ENCODE data around the gene CNTNAP4. TPM values are rescaled to one million over a fixed set of nuclear protein-coding genes. Genes with fewer than 3 reads are reported as not detected.

CNTNAP4 gene
- polyA plus RNA-seq, result 2.4 TPM
- long read RNA-seq, donor 1, result 0 reads
- long read RNA-seq, donor 2, full-length matches to known transcripts, result 1 of 1 reads
- long read RNA-seq, donor 2, partial matches to known transcripts, result 0 of 1 reads
- long read RNA-seq, donor 2, other reads (novel, unspliced or antisense), result 0 of 1 reads
- long read RNA-seq, donor 3, result 0 reads
- long read RNA-seq, donor 4, result 0 reads
- long read RNA-seq, donor 5, result 0 reads
- long read RNA-seq, donor 6, result 0 reads
- long read RNA-seq, donor 7, partial matches to known transcripts, result 0 of 1 reads
- long read RNA-seq, donor 7, other reads (novel, unspliced or antisense), result 0 of 1 reads
- long read RNA-seq, donor 8, partial matches to known transcripts, result 0 of 2 reads
- long read RNA-seq, donor 8, other reads (novel, unspliced or antisense), result 0 of 2 reads
- long read RNA-seq, donor 9, result 0 reads
- long read RNA-seq, donor 10, result 0 reads
- long read RNA-seq, donor 11, full-length matches to known transcripts, result 1 of 1 reads
- long read RNA-seq, donor 11, partial matches to known transcripts, result 0 of 1 reads
- long read RNA-seq, donor 11, other reads (novel, unspliced or antisense), result 0 of 1 reads

DNA sequence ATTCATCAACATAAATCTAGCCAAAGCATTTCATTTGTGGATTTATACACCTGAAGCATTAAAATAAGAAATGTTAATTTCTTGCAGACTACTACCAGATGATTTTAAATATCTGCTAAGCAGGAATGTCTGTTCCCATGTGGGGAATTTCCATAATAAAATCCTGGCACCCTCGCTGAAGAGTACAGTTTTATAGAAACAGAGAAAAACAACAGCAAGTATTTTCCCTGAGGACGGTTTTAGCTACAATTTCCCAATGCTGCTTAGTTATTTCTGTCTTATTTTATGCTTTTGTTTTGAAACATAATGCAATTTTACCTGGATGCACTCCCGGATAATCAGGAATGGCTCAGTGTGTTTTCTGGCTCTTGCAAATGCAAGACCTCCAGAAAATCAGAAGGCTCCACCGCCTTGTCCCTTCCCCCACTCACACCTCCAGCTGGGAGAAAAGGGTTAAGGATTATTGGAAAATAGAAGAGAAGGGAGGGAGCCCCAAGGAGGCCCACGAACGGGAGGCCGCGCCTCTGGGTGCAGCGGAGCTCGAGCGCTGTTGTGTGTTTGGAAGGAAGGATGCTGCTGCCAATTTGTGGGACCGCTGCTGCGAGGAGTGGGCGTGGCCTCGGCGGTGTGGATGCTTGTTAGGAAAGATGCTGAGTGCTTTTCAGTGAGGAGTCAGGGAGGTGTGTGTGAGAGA, at the start of gene CNTNAP4:
Gene CNTNAP4 (plus strand): TSS at position 657 of the 694 bp plus-strand sequence. CDS start 262 bp downstream, outside the sequence.
- Histone ChIP-seq H3K27me3 (ENCODE audit: control insufficient read depth, insufficient read depth, low read length) (peaks cover 10% of the 10 kb centered on the region), H3K27ac (ENCODE audit: low read length) (no peak within 1 kb of the TSS), H3K36me3 (ENCODE audit: control insufficient read depth, insufficient read depth, low read length) (no peaks in the 10 kb centered on the region), H3K4me1 (ENCODE audit: control insufficient read depth, insufficient read depth, low read length) (no peaks in the 10 kb centered on the region), H3K9me3 (ENCODE audit: control insufficient read depth, low read depth, low read length) (no peaks in the 10 kb centered on the region), H3K4me3 (ENCODE audit: low read length) (no peak within 1 kb of the TSS)
- no peak for DNase-seq
- WGBS (ENCODE audit: insufficient coverage, low lambda C conversion rate), result 0% methylated on average over 4 of the region's 16 CpGs

DNA sequence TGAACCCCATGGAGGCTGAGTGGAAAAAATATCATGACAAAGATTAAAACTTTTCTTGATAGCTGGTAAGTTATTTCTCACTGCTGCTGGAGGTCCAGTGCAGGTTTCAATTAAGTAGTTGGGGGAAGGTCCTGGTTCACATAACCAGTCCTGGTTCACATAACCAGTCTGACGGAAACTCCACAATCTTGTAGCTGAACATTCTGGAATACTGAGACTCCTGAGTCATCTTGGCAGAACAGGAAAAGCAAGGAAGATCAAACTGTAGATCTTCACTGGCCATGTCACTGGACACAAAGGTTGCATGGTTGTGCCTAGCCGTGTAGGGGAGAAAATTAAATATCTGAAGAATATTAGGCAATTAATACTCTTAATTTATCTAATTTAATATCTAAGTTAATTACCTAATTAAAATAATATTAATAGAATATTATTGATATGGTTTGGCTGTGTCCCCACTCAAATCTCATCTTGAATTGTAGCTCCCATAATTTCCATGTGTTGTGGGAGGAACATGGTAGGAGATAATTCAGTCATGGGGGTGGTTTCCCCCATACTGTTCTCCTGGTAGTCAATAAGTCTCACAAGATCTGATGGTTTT, 48.6 kb upstream of the CNTNAP4 start:
- Histone ChIP-seq H3K36me3 (ENCODE audit: control insufficient read depth, insufficient read depth, low read length) (no peaks in the 10 kb centered on the region), H3K4me1 (ENCODE audit: control insufficient read depth, insufficient read depth, low read length) (no peaks in the 10 kb centered on the region), H3K27ac (ENCODE audit: low read length) (no peak overlapping the region), H3K27me3 (ENCODE audit: control insufficient read depth, insufficient read depth, low read length) (no peaks in the 10 kb centered on the region), H3K9me3 (ENCODE audit: control insufficient read depth, low read depth, low read length) (no peaks in the 10 kb centered on the region), H3K4me3 (ENCODE audit: low read length) (no peak overlapping the region)
- DNase-seq, result no peak
- no CpG with 5 or more reads among the region's 2 CpGs for WGBS (ENCODE audit: insufficient coverage, low lambda C conversion rate)

DNA sequence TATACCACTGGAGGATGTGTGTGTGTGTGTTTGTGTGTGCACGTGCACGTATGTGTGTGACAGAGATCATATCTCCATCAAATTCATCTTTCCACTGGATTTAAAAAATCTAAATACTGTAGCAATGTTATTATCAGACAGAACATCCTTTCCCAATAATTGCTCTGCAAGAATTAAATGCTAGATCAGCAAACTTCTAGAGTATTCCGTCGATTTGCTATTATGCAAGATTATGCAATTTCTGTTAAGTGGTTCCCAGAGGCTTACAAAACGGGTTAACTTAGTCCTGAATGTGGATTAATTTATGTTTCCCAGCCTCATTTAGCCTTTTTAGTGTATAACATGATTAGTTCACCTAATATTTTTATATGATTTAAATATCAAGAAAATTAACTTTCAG, 44.5 kb upstream of the CNTNAP4 start:
- H3K27me3 ChIP-seq (ENCODE audit: control insufficient read depth, insufficient read depth, low read length), result no peaks in the 10 kb centered on the region
- no peak overlapping the region for H3K27ac ChIP-seq (ENCODE audit: low read length)
- no peak for DNase-seq
- H3K36me3 ChIP-seq (ENCODE audit: control insufficient read depth, insufficient read depth, low read length), result no peaks in the 10 kb centered on the region
- H3K4me3 ChIP-seq (ENCODE audit: low read length), result no peak overlapping the region
- no peaks in the 10 kb centered on the region for H3K4me1 ChIP-seq (ENCODE audit: control insufficient read depth, insufficient read depth, low read length)
- 100% methylated on average over 1 of the region's 5 CpGs for WGBS (ENCODE audit: insufficient coverage, low lambda C conversion rate)
- H3K9me3 ChIP-seq (ENCODE audit: control insufficient read depth, low read depth, low read length), result peaks cover 3% of the 10 kb centered on the region

DNA sequence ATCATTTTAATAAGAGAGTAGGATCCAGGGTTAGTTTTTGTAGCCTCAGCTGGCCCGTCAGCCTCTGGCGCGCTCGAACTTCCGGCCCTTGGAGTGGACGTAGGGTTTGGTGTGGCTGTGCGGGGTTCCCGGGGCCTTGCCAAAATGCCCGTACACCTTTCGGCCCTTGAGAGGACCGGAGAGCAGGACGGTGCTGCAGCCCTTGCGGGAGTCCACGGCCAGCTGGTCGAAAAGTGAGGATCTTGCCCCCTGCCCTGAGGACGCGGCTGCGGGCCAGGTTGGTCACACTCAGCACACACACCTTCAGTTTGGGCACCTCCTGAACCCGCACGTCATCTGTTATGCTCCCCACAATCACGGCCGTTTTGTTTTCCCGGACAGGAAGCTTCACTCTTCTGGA, 42.2 kb upstream of the CNTNAP4 start:
- no peak overlapping the region for H3K27ac ChIP-seq (ENCODE audit: low read length)
- no peaks in the 10 kb centered on the region for H3K36me3 ChIP-seq (ENCODE audit: control insufficient read depth, insufficient read depth, low read length)
- H3K4me3 ChIP-seq (ENCODE audit: low read length), result no peak overlapping the region
- no peaks in the 10 kb centered on the region for H3K4me1 ChIP-seq (ENCODE audit: control insufficient read depth, insufficient read depth, low read length)
- H3K27me3 ChIP-seq (ENCODE audit: control insufficient read depth, insufficient read depth, low read length), result no peaks in the 10 kb centered on the region
- no peak for DNase-seq
- no CpG with 5 or more reads among the region's 23 CpGs for WGBS (ENCODE audit: insufficient coverage, low lambda C conversion rate)
- H3K9me3 ChIP-seq (ENCODE audit: control insufficient read depth, low read depth, low read length), result peaks cover 3% of the 10 kb centered on the region

DNA sequence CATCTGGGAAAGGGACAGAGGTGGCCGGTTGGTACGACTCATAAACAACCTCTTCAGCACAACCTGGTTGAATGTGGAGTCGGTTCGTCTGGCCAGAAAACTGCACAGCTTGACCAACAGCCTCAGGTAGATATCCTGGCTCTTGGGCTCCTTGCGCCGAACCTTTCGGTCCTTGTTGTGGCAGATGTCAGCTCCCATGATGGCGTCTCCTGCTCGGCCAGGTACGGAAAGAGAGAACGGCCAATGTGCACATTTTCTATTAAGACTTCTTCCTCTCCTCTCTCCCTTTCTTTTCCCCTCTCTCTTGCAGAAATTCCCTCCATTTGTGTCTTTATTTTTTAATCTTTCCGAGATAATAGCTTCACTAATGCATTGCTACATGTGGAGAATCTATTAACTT, 41.8 kb upstream of the CNTNAP4 start:
- DNase-seq, result no peak
- H3K9me3 ChIP-seq (ENCODE audit: control insufficient read depth, low read depth, low read length), result peaks cover 3% of the 10 kb centered on the region
- 90% methylated on average over 1 of the region's 12 CpGs for WGBS (ENCODE audit: insufficient coverage, low lambda C conversion rate)
- H3K4me3 ChIP-seq (ENCODE audit: low read length), result no peak overlapping the region
- H3K36me3 ChIP-seq (ENCODE audit: control insufficient read depth, insufficient read depth, low read length), result no peaks in the 10 kb centered on the region
- no peaks in the 10 kb centered on the region for H3K4me1 ChIP-seq (ENCODE audit: control insufficient read depth, insufficient read depth, low read length)
- H3K27ac ChIP-seq (ENCODE audit: low read length), result no peak overlapping the region
- H3K27me3 ChIP-seq (ENCODE audit: control insufficient read depth, insufficient read depth, low read length), result no peaks in the 10 kb centered on the region

DNA sequence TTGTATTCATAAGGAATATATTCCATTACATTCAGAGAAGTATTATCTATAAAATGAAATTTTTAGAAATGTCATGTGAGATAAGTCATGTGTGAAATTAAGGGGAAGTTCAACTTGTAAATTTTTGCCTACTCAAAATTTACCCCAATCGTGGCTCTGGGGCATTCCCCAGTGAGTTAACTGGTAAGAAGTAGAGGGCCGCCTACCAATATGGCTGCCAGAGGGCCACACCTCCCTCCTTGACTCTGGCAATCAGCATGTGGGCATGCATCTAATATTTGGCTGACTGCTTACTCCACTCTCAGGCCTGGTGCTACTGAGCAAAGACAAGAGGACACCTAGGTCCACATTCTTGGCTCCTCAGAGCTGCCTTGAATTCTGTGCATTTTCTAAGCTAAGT, 39.7 kb upstream of the CNTNAP4 start:
- no peak for DNase-seq
- no peak overlapping the region for H3K27ac ChIP-seq (ENCODE audit: low read length)
- WGBS (ENCODE audit: insufficient coverage, low lambda C conversion rate), result no CpG with 5 or more reads among the region's 2 CpGs
- H3K36me3 ChIP-seq (ENCODE audit: control insufficient read depth, insufficient read depth, low read length), result no peaks in the 10 kb centered on the region
- H3K27me3 ChIP-seq (ENCODE audit: control insufficient read depth, insufficient read depth, low read length), result no peaks in the 10 kb centered on the region
- no peak overlapping the region for H3K4me3 ChIP-seq (ENCODE audit: low read length)
- no peaks in the 10 kb centered on the region for H3K4me1 ChIP-seq (ENCODE audit: control insufficient read depth, insufficient read depth, low read length)
- H3K9me3 ChIP-seq (ENCODE audit: control insufficient read depth, low read depth, low read length), result peaks cover 3% of the 10 kb centered on the region

DNA sequence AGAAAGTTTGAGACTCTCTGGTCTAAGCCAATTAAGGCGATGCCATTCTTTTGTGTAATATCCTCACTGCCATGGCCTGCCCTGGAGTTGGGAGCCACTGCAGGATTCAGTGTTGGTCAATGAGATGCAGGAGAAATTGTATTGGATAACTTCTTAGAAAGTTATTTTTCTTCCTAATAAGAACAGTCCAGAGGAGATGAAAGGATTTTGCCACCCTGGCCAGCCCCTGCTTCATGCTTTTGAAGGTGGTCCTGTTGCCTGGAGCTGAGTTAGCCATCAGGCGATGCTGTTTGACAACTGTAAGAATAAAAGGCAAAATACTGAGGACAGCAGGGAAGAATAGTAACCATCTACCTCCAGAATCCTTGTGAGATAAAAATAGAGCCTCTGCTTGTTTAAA, 35.4 kb upstream of the CNTNAP4 start:
- H3K27me3 ChIP-seq (ENCODE audit: control insufficient read depth, insufficient read depth, low read length), result no peaks in the 10 kb centered on the region
- no peak for DNase-seq
- WGBS (ENCODE audit: insufficient coverage, low lambda C conversion rate), result 100% methylated on average over 1 of the region's 2 CpGs
- no peaks in the 10 kb centered on the region for H3K4me1 ChIP-seq (ENCODE audit: control insufficient read depth, insufficient read depth, low read length)
- H3K27ac ChIP-seq (ENCODE audit: low read length), result no peak overlapping the region
- H3K36me3 ChIP-seq (ENCODE audit: control insufficient read depth, insufficient read depth, low read length), result no peaks in the 10 kb centered on the region
- H3K4me3 ChIP-seq (ENCODE audit: low read length), result no peak overlapping the region
- no peaks in the 10 kb centered on the region for H3K9me3 ChIP-seq (ENCODE audit: control insufficient read depth, low read depth, low read length)

DNA sequence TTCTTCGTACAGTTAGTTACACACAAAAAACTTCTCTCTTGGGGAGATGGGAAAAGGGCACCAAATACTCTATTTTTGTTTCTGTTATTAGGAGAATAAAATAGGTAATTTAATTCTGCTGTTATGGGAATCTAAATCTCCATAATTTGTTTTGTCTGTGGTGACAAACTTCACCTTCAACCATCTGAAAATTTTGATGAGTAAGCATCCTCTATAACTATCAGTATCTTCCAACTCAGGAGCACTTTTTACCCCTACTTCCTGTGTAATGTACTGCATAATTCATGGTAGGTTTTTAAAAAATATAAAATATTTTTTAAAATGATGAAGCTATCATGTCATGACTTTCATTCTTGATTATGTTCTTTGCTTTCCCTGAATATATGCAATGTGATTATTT, 33.6 kb upstream of the CNTNAP4 start:
- no peak for DNase-seq
- no peaks in the 10 kb centered on the region for H3K27me3 ChIP-seq (ENCODE audit: control insufficient read depth, insufficient read depth, low read length)
- no peak overlapping the region for H3K27ac ChIP-seq (ENCODE audit: low read length)
- H3K4me1 ChIP-seq (ENCODE audit: control insufficient read depth, insufficient read depth, low read length), result no peaks in the 10 kb centered on the region
- 83% methylated on average over 1 of the region's 1 CpG for WGBS (ENCODE audit: insufficient coverage, low lambda C conversion rate)
- no peak overlapping the region for H3K4me3 ChIP-seq (ENCODE audit: low read length)
- H3K9me3 ChIP-seq (ENCODE audit: control insufficient read depth, low read depth, low read length), result no peaks in the 10 kb centered on the region
- no peaks in the 10 kb centered on the region for H3K36me3 ChIP-seq (ENCODE audit: control insufficient read depth, insufficient read depth, low read length)

DNA sequence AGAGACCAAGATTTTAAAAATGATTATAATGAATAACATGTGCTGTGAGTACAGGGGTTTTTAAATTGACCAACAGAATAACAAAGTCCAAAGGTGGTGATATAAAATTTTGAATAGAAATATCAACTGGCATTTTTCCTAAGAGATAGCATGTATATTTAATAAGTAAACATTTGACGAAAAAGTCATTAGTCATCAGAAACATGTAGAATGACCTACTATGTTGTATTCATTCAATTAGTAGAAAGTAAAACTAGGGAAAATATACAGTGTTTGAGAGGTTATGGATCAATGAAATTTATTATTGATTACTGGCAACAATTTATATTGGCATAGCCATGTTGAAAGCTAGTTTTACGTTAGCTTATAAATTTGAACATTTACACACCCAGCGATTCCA, 30.6 kb upstream of the CNTNAP4 start:
- Histone ChIP-seq H3K4me1 (ENCODE audit: control insufficient read depth, insufficient read depth, low read length) (no peaks in the 10 kb centered on the region), H3K9me3 (ENCODE audit: control insufficient read depth, low read depth, low read length) (no peaks in the 10 kb centered on the region), H3K27me3 (ENCODE audit: control insufficient read depth, insufficient read depth, low read length) (no peaks in the 10 kb centered on the region), H3K36me3 (ENCODE audit: control insufficient read depth, insufficient read depth, low read length) (no peaks in the 10 kb centered on the region), H3K27ac (ENCODE audit: low read length) (no peak overlapping the region), H3K4me3 (ENCODE audit: low read length) (no peak overlapping the region)
- WGBS (ENCODE audit: insufficient coverage, low lambda C conversion rate), result 87% methylated on average over 3 of the region's 3 CpGs
- DNase-seq, result no peak

DNA sequence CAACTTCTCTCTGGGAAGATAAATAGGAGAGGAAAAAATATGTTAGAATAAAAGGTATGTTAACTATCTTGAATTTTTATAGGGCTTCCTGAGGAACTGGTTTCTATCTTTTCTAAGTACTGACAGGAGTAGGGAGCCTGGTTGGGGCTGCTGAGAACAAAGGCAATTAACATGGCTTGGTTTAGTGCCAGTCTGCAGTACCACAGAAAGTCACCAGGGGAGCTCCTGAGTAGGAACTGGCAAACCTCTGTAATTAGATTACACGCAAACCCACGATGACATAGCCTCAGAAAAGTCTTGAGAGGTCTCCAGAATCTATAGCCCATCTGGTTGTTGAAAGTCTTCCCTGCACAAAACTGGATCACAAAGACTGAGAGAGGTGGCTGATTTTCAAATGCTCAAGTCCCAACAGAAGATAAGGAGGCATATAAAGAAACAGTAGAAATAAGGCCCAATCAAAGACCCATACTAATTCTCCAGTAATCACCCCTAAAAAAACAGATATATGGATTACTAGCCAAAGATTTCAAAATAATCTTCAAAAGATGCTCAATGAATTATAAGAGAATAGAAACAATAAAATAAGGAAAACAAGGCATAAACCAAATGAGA, 11.7 kb upstream of the CNTNAP4 start:
- H3K27ac ChIP-seq (ENCODE audit: low read length), result no peak overlapping the region
- H3K4me3 ChIP-seq (ENCODE audit: low read length), result no peak overlapping the region
- no peaks in the 10 kb centered on the region for H3K9me3 ChIP-seq (ENCODE audit: control insufficient read depth, low read depth, low read length)
- no peaks in the 10 kb centered on the region for H3K4me1 ChIP-seq (ENCODE audit: control insufficient read depth, insufficient read depth, low read length)
- no CpG with 5 or more reads among the region's 2 CpGs for WGBS (ENCODE audit: insufficient coverage, low lambda C conversion rate)
- H3K36me3 ChIP-seq (ENCODE audit: control insufficient read depth, insufficient read depth, low read length), result no peaks in the 10 kb centered on the region
- no peak for DNase-seq
- H3K27me3 ChIP-seq (ENCODE audit: control insufficient read depth, insufficient read depth, low read length), result no peaks in the 10 kb centered on the region

Measured in large intestine (tissue), 12 donors.